Globus pallidus (tissue), 1 donor: ENCODE data around the gene GOLGA1.
"Not testable (repeated sequence)": the region's sequence is repeated elsewhere in the genome, so short reads cannot be mapped to it uniquely, and the experiment has no call there.

Experiments
- DNase-seq: peaks from one replicate; pipeline ENCODE4 v3.0.0-alpha.2; 2015; ENCODE audit warnings: low spot score

GOLGA1 gene

DNA sequence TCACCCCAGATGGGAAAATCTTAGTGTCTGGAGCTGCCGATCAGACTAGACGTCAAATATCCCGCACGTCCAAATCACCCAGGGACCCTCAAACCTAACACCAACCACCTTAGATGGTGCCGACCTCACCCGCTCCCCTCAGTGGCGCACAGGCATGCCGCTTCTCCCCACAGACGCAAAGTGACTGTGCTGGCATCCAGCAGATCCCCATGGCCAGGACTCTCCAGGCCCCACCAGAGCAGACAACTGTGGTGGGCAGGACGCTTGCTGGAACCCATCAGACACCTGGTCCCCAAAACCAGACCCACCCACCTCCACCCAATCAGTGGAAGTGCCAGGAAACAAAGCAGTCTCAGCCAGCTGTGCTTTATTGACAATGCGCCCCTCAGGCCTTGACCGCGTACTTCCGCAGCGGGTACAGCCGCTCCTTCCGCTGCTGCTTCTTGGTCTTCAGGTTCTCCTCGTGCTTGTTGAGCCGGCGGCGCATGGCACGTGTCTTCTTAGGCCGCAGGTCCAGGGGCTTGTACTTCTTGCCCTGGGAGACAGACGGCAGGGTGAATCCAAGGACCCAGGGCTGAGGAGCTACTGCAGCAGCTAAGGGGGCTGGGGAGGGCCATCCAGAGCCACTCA, 83.2 kb downstream of the GOLGA1 start:
- no peak for DNase-seq

DNA sequence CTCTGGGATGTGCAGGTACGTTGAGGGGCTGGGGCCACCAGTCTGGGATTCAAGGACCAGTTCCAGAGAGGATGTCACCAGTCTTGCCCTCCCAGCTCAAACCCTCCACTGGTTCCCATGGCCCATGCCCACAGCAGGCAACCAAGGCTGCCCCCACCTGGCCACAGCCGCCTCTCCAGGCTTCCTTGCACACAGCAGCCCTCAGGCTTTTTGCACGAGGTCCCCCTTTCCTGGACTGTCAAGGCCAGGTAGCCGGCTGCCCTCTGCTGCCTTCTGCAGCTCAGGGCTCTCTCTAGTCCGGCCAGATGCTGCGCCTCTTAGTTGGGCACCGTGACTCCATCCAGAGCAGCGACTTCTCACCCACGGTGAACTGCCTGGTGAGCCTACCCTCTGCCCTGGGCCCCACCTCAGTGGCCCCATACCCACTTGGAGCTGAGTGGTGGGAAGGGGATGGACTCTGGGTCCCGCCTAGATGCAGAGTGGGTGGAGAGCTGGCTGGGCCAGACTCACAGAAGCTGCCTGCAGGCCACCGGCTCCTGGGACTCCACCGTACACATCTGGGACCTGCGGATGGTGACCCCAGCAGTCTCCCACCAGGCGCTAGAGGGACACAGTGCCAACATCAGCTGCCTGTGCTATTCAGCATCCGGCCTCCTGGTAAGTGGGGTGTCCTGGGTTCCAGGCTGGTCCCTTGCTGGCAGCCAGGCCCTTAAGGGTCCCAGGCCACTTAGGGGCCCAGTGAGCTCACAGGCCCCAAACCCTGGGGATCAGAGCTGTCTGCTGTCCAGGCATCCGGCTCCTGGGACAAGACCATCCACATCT, 84.7 kb downstream of the GOLGA1 start:
- DNase-seq = no peak

DNA sequence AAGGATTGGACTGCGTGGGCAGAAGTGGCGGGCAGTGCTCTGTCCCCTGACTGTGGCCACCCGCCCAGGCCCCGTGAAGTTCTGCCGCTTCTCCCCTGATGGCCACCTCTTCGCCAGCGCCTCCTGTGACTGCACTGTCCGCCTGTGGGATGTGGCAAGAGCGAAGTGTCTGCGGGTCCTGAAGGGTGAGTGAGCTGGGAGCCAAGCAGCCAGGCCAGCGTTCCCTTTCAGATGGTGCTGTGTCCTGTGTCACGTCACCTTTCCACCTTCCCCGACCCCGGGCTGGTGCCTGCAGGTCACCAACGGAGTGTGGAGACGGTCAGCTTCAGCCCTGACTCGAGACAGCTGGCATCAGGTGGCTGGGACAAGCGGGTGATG, 85.3 kb downstream of the GOLGA1 start:
- no peak for DNase-seq

DNA sequence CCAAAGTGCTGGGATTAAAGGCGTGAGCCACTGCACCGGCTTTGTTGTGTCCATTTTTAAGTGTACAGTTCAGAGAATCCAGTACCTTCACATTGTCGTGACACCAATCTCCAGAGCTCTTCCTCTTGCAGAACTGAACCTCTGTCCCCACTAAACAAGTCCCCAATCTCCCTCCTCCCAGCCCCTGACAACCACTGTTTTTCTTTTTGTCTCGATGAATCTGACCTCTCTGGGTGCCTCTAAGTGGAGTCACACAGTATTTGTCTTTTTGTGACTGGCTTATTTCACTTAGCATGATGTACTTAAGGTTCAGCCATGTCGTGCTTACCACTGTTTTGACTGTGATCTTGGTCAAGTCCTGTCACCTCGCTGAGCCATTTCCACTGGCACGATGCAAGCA, 86.1 kb downstream of the GOLGA1 start:
- no peak for DNase-seq

DNA sequence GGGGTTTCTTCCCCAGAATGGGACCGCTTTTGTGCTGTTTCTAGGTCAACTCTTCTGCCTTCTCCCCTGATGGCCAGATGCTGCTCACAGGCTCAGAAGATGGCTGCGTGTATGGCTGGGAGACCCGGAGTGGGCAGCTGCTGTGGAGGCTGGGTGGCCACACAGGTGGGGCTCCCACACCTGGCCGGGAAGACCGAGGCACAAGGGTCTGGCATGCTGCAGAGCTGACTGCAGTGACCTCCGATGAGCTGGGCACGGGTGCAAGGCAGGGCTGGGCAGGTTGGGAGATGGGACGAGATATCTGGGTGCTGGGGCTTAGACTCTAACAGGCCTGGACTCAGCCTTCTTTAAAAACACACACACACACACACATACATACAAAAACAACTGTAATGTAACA, 86.7 kb downstream of the GOLGA1 start:
- no peak for DNase-seq

DNA sequence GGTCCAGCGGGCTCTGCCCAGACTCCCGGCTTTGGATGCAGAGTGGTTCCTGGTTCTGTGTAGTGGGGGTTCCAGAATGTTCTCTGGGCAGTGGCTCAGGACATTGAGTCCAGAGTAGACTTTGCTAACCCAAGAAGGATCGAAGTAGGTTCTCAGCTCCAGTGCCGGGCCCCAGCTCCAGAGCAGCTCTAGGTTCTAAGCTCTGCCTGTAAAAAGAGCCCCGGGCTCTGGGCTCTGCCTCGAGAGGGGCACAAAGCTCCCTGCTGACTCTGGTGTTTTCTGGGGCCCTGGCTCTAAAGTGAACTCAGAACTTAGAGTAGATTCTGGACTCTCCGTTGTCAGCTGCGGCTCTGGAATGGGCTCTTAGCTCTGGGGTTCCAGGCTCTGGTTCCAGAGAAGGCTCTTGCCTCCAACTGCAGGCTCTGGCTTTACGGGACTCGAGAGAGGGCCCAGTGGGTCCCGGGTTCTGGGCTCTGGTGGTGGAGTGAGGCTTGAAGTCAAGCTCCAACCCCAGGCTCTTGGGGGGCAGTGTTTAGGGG, 87.2 kb downstream of the GOLGA1 start:
- no peak for DNase-seq

DNA sequence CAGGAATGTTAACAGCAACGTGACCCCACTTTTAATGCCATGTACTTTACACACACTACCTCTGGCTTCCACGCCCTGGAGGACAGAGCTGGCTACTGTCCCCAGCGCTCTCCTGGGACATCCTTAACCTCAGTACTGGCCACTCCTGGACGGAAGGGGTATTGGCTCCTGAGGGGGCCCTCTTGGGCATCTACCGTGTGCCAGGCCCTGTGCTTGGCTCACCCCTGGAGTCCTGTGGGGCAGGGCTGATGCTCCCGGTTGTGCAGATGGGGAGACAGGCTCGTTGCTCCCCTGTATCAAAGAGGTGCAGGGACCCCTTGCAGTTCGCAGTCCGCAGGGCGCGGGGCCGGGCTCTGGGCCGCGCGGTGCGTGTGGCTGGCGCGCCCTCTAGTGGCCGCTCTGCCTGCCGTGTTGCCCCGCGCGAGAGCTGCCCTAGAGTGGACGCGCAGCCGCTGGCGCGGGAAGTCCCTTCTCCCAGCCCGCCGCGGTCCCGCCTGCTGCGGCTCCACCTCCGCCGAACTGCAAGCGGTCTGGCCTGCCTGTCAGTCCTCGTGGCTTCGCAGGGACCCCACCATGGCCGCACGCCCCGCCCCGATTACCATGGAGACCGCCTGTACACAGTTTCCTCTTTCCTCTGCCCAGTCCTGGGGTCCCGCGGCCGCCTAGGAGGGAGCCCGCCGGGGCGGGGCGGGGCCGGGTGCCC, 87.9 kb downstream of the GOLGA1 start, which contains the start of gene WDR38:
WDR38 (plus strand) TSS at position 632 of the 703 bp plus-strand sequence. CDS start 72 bp downstream, outside the sequence.
- DNase-seq = peak; percentile 58

DNA sequence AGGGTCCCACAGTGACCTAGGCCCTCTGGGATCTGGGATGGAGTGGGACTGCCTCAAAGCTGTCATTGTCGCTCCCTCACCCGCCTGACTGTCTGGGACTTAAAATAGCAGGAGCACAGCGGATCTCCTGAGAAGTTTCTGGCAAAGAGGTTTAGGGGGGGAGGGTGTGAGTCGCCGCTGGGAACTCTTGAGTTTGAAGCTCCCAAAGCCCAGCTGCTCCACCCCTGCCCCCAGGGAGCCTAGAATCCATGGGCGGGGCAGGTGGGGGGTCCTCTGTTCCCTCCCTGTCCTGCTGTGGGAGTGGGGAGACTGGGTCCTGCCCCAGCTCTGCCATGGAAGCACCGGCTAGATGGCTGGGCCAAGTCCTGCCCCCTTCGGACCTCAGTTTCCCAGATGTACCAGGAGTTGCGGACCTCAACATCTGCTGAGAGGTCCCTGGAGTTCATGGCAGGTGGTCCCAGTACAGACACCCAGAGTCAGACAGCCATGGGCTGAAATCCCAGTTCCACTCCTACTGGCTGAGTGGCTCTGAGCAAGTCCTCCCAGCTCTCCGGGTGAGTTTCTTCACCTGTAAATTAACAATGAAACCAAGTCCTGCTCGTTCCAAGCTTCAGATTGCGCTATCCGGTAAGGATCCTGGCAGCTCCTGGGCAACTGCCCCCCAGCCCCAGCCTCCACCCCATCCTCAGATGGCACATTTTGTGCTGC, 88.6 kb downstream of the GOLGA1 start:
- no peak for DNase-seq

DNA sequence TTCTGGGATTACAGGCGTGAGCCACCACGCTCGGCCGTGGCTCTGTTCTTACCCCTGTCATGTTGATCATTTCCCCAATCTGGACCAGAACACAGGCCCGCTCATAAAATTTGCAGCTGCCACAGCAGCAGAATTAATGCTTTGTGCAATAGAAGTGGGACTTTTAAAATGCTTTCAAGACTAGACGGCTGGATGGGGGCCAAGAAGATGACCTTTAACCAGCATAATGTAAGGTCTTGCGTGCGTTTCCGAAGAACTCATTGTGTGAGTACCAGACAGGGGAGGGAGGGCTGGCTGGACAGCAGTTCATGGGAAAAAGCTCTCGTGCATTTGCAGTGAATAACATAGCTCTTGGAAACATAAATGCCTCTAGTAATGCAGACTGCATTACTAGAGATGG, 91.1 kb downstream of the GOLGA1 start:
- DNase-seq = no peak

DNA sequence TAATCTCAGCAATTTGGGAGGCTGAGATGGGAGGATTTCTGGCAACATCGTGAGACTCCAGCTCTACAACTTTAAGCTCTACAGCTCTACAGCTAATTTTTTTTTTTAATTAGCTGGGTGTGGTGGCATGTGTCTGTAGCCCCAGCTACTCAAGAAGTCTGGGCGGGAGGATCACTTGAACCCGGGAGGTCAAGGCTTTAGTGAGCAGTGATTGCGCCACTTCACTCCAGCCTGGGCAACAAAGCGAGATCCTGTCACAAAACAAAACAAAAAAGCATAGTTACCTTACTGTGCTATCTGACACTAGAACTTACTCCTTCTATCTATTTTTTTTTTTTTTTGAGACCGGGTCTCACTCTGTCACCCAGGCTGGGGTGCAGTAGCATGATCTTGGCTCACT, 93.9 kb downstream of the GOLGA1 start:
- no peak for DNase-seq

DNA sequence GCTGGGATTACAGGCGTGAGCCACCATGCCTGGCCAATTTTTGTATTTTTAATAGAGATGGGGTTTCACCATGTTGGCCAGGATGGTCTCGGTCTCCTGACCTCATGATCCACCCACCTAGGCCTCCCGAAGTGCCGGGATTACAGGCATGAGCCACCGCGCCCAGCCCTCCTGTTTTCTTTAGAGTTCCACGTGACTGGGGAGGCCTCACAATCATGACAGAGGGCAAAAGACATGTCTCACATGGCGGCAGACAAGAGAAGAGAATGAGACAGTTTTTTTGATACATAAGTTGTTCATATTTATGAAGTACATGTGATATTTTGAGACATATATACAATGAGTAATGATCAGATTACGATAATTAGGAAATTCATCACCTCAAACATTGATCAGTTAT, 94.4 kb downstream of the GOLGA1 start:
- not testable (repeated sequence) for DNase-seq

DNA sequence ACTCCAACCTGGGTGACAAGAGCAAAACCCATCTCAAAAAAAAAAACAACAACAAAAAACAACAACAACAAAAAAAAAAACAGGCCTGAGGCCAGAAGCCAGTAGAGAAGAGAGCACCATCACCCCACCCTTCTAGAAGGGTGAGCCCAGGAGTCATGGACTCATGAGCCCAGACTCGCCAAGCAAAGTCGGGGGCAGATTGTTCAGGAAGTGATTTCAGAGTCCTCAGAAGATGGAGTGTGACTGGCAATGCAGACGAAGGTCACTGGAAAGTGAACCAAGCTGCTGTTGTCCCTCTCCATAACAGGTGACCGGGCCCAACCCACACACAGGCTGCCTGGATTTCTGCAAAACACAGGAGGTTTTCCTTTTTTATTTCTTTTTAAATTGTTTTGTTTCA, 96.6 kb downstream of the GOLGA1 start:
- no peak for DNase-seq

DNA sequence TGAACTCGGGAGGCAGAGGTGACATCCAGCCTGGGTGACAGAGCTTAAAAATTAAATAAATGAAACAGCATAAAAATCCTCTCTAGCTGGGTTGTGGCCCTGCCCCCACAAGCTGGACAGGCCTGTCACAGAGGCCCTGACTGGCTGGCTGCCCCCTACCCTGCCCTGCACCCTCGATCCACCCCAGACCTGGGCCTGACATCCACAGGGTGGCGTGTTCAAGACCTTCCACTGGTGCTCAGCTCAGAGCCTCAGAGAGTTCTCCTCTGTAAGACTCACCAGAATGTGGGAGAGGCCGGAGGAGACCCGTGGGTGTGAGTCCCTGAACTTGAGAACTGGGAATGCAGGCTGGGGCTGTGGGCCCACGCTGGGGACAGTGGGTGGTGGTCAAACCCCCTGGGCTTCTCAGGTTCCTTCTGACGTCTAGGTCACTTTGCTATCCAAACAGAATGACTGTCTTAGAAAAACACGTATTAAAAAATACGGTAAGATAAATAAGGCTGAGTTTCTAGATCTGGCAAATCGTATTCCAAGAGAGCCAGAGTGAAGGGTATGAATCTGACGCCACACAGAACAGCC, 97.3 kb downstream of the GOLGA1 start:
- DNase-seq = no peak

DNA sequence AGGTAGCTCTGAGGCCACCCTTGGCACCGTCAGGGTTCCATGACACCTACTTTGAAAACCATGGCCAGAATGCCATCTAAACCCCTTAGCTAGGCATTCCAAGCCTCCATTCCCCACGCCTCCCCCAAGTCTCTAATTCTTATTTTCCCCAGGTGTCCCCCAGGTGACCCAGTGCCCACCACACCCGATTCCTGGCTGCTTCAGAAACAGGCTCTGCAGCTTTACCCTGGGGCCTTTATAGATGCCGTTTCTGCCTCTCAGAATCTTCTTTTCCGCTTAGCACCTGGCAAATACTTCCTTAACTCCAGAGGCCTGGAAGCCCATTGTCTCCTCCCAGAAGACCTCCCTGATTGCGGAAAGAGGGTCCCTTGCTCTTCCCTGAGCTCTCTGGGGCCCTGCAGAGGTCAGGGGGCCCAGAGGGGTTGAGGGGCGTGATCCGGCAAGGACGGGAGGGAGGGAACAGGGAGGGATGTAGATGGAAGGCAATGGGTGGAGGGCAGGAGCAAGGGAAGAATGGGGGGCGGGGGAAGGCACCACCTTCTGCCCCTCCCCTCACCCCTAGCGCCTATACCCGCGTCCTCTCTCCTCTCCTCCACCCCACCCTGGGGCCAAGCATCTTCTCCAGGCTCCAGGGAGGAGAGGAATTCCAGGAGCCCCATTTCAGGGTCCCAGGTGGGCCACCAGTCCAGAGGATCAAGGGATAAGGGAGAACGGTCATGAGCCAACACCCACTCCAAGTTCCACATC, 99.6 kb downstream of the GOLGA1 start:
- no peak for DNase-seq

DNA sequence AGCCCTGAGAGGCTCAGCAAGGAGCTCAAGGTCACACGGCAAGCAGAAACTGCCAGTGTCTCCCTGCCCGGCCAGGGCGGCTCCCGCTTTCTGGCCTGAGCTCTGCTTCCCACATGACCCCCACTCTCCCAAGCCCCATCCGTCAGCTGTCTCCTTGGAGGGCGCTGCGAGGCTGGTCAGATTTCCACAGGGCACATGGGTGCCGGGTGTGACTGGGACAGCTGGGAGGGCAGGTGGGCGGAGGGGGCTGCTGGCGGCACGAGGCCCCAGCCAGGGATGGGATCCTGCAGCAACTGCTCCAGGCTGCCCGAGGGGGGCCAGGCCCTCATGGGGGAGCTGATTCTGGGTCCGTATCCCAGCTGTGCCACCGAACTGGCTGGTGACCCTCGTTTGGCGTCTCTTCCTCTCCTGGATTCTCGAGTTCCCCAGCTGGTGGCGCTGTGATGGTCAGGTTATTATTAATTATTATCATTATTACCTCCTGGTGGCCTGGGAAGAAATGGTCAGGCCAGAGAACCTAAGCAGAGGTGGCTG, 100.5 kb downstream of the GOLGA1 start:
- DNase-seq = no peak

DNA sequence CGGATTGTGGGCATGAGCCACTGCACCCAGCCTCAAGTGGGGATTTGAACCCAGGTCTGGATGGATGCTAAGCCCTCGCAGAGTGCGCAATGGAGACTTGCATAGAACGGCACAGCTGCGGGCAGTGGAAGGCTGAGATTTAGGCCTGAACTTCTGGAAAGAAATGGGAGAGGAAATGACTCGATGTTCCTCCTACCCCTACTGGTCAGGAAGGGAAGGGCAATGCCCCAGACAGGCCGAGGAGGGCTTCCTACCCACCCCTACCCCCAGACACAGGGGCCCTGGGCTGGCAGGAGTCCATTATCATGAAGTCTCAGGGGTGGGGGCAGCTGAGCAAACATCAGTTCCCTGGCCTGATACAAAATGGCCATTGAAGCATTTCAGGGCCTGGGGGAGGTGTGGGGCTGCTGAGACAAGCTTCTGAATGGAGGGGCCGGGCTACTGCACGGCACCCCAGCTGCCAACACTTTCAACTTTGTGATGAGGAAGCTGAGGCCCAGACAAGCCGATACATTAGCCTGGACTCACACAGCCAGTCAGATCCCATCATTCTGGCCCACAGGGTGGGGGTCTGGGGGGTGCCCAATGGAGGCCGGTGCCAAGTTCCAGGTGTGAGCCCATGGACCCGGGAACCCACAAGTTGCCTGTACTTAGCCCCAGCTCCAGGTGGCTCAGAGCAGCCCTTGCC, 101.1 kb downstream of the GOLGA1 start:
- DNase-seq = no peak

DNA sequence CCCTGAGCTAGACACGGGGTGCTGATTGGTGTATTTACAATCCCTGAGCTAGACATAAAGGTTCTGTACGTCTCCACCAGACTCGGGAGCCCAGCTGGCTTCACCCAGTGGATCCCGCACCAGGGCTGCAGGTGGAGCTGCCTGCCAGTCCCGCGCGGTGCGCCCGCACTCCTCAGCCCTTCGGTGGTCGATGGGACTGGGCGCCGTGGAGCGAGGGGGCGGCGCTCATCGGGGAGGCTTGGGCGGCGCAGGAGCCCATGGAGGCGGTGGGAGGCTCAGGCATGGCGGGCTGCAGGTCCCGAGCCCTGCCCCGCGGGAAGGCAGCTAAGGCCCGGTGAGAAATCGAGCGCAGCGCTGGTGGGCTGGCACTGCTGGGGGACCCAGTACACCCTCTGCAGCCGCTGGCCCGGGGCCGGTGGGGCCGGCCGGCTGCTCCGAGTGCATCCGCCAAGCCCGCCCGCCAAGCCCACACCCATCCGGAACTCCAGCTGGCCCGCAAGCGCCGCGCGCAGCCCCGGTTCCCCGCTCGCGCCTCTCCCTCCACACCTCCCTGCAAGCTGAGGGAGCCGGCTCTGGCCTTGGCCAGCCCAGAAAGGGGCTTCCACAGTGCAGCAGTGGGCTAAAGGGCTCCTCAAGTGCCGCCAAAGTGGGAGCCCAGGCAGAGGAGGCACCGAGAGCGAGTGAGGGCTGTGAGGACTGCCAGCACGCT, 102.2 kb downstream of the GOLGA1 start:
- not testable (repeated sequence) for DNase-seq

DNA sequence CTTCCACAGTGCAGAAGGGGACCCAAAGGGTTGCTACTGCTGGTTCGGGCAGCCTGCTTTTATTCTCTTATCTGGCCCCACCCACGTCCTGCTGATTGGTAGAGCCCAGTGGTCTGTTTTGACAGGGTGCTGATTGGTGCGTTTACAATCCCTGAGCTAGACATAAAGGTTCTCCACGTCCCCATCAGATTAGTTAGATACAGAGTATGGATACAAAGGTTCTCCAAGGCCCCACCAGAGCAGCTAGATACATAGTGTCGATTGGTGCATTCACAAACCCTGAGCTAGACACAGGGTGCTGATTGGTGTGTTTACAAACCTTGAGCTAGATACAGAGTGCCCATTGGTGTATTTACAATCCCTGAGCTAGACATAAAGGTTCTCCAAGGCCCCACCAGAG, 102.8 kb downstream of the GOLGA1 start:
- not testable (repeated sequence) for DNase-seq

DNA sequence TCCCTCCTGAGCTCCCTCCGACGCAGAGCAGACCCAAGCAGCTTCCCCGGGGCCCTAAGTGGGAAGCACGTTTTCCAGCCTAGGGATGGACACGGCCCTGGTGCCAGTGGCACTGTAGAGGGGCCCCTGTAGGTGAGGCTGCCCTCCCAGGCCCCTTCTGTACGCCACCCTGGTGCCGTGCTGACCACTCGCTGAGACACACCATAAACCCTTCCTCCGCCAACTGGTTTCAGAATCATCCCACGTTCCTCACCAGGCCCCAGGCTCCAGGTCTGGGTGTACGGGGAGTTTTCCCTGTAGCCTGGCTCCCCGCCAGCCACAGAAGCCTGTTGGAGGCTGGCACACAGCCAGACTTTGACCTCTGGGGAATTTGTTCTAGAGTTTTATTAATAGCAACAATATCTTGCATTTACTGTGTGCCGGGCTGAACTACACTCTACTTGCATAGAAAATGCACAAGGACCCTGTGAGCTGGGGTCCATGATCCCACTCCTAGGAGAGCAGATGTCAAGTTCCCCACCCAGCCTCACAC, 105.8 kb downstream of the GOLGA1 start:
- DNase-seq = no peak
